Measurements from ENCODE around the gene NRN1.

Gene NRN1

GRCh38 chr6:6001443-6001842 lies 5.3 kb downstream of the NRN1 start:
- no peak overlapping the region for H3K27ac ChIP-seq (ENCODE audit: low read depth, low read length)

GRCh38 chr6:5999688-6000608 lies 6.8 kb downstream of the NRN1 start:
- WGBS, result 6% methylated on average over 34 of the region's 34 CpGs
- Histone ChIP-seq H3K9ac (ENCODE audit: low read depth, low read length) (no peak overlapping the region), H3K27me3 (ENCODE audit: insufficient read depth, low read length) (peaks cover 100% of the 10 kb centered on the region), H3K36me3 (ENCODE audit: insufficient read depth, low read length) (no peaks in the 10 kb centered on the region), H3K27ac (ENCODE audit: low read depth, low read length) (no peak overlapping the region), H3K9me3 (ENCODE audit: insufficient read depth, low read depth, low read length) (no peaks in the 10 kb centered on the region), H3K4me3 (ENCODE audit: low read length) (peak overlapping the region; percentile 42), H3K4me1 (ENCODE audit: insufficient read depth, low read length) (peaks cover 33% of the 10 kb centered on the region)

More at GRCh38 chr6:6001443-6001842, 5.3 kb downstream of the NRN1 start:
- peaks cover 100% of the 10 kb centered on the region for H3K27me3 ChIP-seq (ENCODE audit: insufficient read depth, low read length)
- H3K9me3 ChIP-seq (ENCODE audit: insufficient read depth, low read depth, low read length), result no peaks in the 10 kb centered on the region
- peak overlapping the region; percentile 55 for H3K4me3 ChIP-seq (ENCODE audit: low read length)
- WGBS, result 5% methylated on average over 10 of the region's 10 CpGs
- no peaks in the 10 kb centered on the region for H3K36me3 ChIP-seq (ENCODE audit: insufficient read depth, low read length)
- peaks cover 40% of the 10 kb centered on the region for H3K4me1 ChIP-seq (ENCODE audit: insufficient read depth, low read length)
- H3K9ac ChIP-seq (ENCODE audit: low read depth, low read length), result no peak overlapping the region

- no peaks in the 10 kb centered on the region for H3K9me3 ChIP-seq (ENCODE audit: insufficient read depth, low read depth, low read length)
- 2% methylated on average over 60 of the region's 60 CpGs for WGBS
- H3K27ac ChIP-seq (ENCODE audit: low read depth, low read length), result no peak overlapping the region
- no peaks in the 10 kb centered on the region for H3K36me3 ChIP-seq (ENCODE audit: insufficient read depth, low read length)
- no peak overlapping the region for H3K9ac ChIP-seq (ENCODE audit: low read depth, low read length)
- peaks cover 26% of the 10 kb centered on the region for H3K4me1 ChIP-seq (ENCODE audit: insufficient read depth, low read length)
- H3K27me3 ChIP-seq (ENCODE audit: insufficient read depth, low read length), result peaks cover 100% of the 10 kb centered on the region
- peak overlapping the region; percentile 42 for H3K4me3 ChIP-seq (ENCODE audit: low read length)
Observed at GRCh38 chr6:5998711-5999687, 7.7 kb downstream of the NRN1 start.

GRCh38 chr6:5998236-5998635 lies 8.5 kb downstream of the NRN1 start:
- no peak overlapping the region for H3K9ac ChIP-seq (ENCODE audit: low read depth, low read length)
- H3K9me3 ChIP-seq (ENCODE audit: insufficient read depth, low read depth, low read length), result no peaks in the 10 kb centered on the region
- H3K4me3 ChIP-seq (ENCODE audit: low read length), result no peak overlapping the region
- H3K27ac ChIP-seq (ENCODE audit: low read depth, low read length), result no peak overlapping the region
- H3K36me3 ChIP-seq (ENCODE audit: insufficient read depth, low read length), result no peaks in the 10 kb centered on the region
- WGBS, result 4% methylated on average over 9 of the region's 9 CpGs
- H3K27me3 ChIP-seq (ENCODE audit: insufficient read depth, low read length), result peaks cover 100% of the 10 kb centered on the region
- H3K4me1 ChIP-seq (ENCODE audit: insufficient read depth, low read length), result peaks cover 27% of the 10 kb centered on the region

GRCh38 chr6:5997420-5997987 lies 9.2 kb downstream of the NRN1 start:
- H3K27ac ChIP-seq (ENCODE audit: low read depth, low read length), result no peak overlapping the region
- peaks cover 100% of the 10 kb centered on the region for H3K27me3 ChIP-seq (ENCODE audit: insufficient read depth, low read length)
- no peaks in the 10 kb centered on the region for H3K36me3 ChIP-seq (ENCODE audit: insufficient read depth, low read length)
- H3K9me3 ChIP-seq (ENCODE audit: insufficient read depth, low read depth, low read length), result no peaks in the 10 kb centered on the region
- peaks cover 32% of the 10 kb centered on the region for H3K4me1 ChIP-seq (ENCODE audit: insufficient read depth, low read length)
- no peak overlapping the region for H3K9ac ChIP-seq (ENCODE audit: low read depth, low read length)
- WGBS, result 2% methylated on average over 22 of the region's 22 CpGs
- peak overlapping the region; percentile 49 for H3K4me3 ChIP-seq (ENCODE audit: low read length)

GRCh38 chr6:5996714-5997419 lies 9.9 kb downstream of the NRN1 start:
- Histone ChIP-seq H3K27me3 (ENCODE audit: insufficient read depth, low read length) (peaks cover 100% of the 10 kb centered on the region), H3K9ac (ENCODE audit: low read depth, low read length) (no peak overlapping the region), H3K27ac (ENCODE audit: low read depth, low read length) (no peak overlapping the region), H3K9me3 (ENCODE audit: insufficient read depth, low read depth, low read length) (no peaks in the 10 kb centered on the region), H3K4me1 (ENCODE audit: insufficient read depth, low read length) (peaks cover 31% of the 10 kb centered on the region), H3K4me3 (ENCODE audit: low read length) (peak overlapping the region; percentile 58), H3K36me3 (ENCODE audit: insufficient read depth, low read length) (no peaks in the 10 kb centered on the region)
- WGBS, result under 1% methylated on average over 47 of the region's 48 CpGs

GRCh38 chr6:5995949-5996713 lies 10.6 kb downstream of the NRN1 start:
- Histone ChIP-seq H3K4me1 (ENCODE audit: insufficient read depth, low read length) (peaks cover 23% of the 10 kb centered on the region), H3K27ac (ENCODE audit: low read depth, low read length) (no peak overlapping the region), H3K9ac (ENCODE audit: low read depth, low read length) (no peak overlapping the region), H3K27me3 (ENCODE audit: insufficient read depth, low read length) (peaks cover 100% of the 10 kb centered on the region), H3K36me3 (ENCODE audit: insufficient read depth, low read length) (no peaks in the 10 kb centered on the region), H3K9me3 (ENCODE audit: insufficient read depth, low read depth, low read length) (no peaks in the 10 kb centered on the region), H3K4me3 (ENCODE audit: low read length) (peak overlapping the region; percentile 58)
- WGBS, result 1% methylated on average over 39 of the region's 41 CpGs

GRCh38 chr6:5995658-5995948 lies 11.1 kb downstream of the NRN1 start:
- H3K27me3 ChIP-seq (ENCODE audit: insufficient read depth, low read length), result peaks cover 100% of the 10 kb centered on the region
- 6% methylated on average over 6 of the region's 10 CpGs for WGBS
- no peak overlapping the region for H3K9ac ChIP-seq (ENCODE audit: low read depth, low read length)
- peak overlapping the region; percentile 58 for H3K4me3 ChIP-seq (ENCODE audit: low read length)
- H3K4me1 ChIP-seq (ENCODE audit: insufficient read depth, low read length), result peaks cover 21% of the 10 kb centered on the region
- no peaks in the 10 kb centered on the region for H3K36me3 ChIP-seq (ENCODE audit: insufficient read depth, low read length)
- H3K27ac ChIP-seq (ENCODE audit: low read depth, low read length), result no peak overlapping the region
- no peaks in the 10 kb centered on the region for H3K9me3 ChIP-seq (ENCODE audit: insufficient read depth, low read depth, low read length)

GRCh38 chr6:5994999-5995657 lies 11.6 kb downstream of the NRN1 start:
- Histone ChIP-seq H3K36me3 (ENCODE audit: insufficient read depth, low read length) (no peaks in the 10 kb centered on the region), H3K9ac (ENCODE audit: low read depth, low read length) (no peak overlapping the region), H3K4me3 (ENCODE audit: low read length) (peak overlapping the region; percentile 20), H3K27ac (ENCODE audit: low read depth, low read length) (no peak overlapping the region), H3K9me3 (ENCODE audit: insufficient read depth, low read depth, low read length) (no peaks in the 10 kb centered on the region), H3K27me3 (ENCODE audit: insufficient read depth, low read length) (peaks cover 100% of the 10 kb centered on the region), H3K4me1 (ENCODE audit: insufficient read depth, low read length) (peaks cover 21% of the 10 kb centered on the region)
- WGBS, result 8% methylated on average over 26 of the region's 26 CpGs
